Neural progenitor cell (in vitro differentiated cells): ENCODE data around the gene SARDH. TPM values are rescaled to one million over a fixed set of nuclear protein-coding genes. Genes with fewer than 3 reads are reported as not detected.

Experiments
- DNase-seq: peaks from one replicate; pipeline ENCODE4 v3.0.0-alpha.2; 2016; ENCODE audit warnings: low spot score
- H2AFZ ChIP-seq: fragments of 200-600 bp; sonication (generic); replicated peaks from 2 replicates; pipeline ENCODE4 v1.6.1; 2016; ENCODE audit warnings: antibody characterized with exemption
- H3F3A ChIP-seq: fragments of 200-600 bp; sonication (generic); 2 replicates; pipeline ENCODE4 v1.6.1; 2016; ENCODE audit warnings: antibody characterized with exemption, low read depth
- H3K27ac ChIP-seq: fragments of 200-600 bp; sonication (generic); 2 replicates; pipeline ENCODE4 v1.5.1; 2016; ENCODE audit warnings: mild to moderate bottlenecking
- H3K27me3 ChIP-seq: fragments of 200-600 bp; sonication (generic); 2 replicates; pipeline ENCODE4 v1.6.1; 2016; ENCODE audit warnings: mild to moderate bottlenecking, moderate library complexity
- H3K36me3 ChIP-seq: fragments of 200-600 bp; sonication (generic); 2 replicates; pipeline ENCODE4 v1.5.1; 2016
- H3K4me1 ChIP-seq: fragments of 200-600 bp; sonication (generic); 2 replicates; pipeline ENCODE4 v1.6.1; 2016; ENCODE audit warnings: mixed run types
- H3K4me2 ChIP-seq: fragments of 200-600 bp; sonication (generic); 2 replicates; pipeline ENCODE4 v1.6.1; 2016
- H3K4me3 ChIP-seq: fragments of 200-600 bp; sonication (generic); 2 replicates; pipeline ENCODE4 v1.5.1; 2016
- H3K79me2 ChIP-seq: fragments of 200-600 bp; sonication (generic); 2 replicates; pipeline ENCODE4 v1.6.1; 2016; ENCODE audit warnings: low read depth
- H3K9ac ChIP-seq: fragments of 200-600 bp; sonication (generic); 2 replicates; pipeline ENCODE4 v1.6.1; 2016
- H3K9me3 ChIP-seq: fragments of 200-600 bp; sonication (generic); 2 replicates; pipeline ENCODE4 v1.5.1; 2016; ENCODE audit warnings: low read depth
- H4K20me1 ChIP-seq: fragments of 200-600 bp; sonication (generic); 2 replicates; pipeline ENCODE4 v1.6.1; 2016; ENCODE audit warnings: low read depth
- H3K27ac Mint-ChIP-seq: 3 replicates; pipeline ENCODE4 v1.8.0; 2021; ENCODE audit warnings: mixed read lengths
- H3K27me3 Mint-ChIP-seq: 2 replicates; pipeline ENCODE4 v1.8.0; 2022; ENCODE audit warnings: low read depth, mild to moderate bottlenecking, inconsistent platforms, moderate library complexity, mixed read lengths; ENCODE audit not compliant: insufficient read depth
- H3K36me3 Mint-ChIP-seq: 3 replicates; pipeline ENCODE4 v1.8.0; 2021; ENCODE audit warnings: mixed read lengths
- H3K4me1 Mint-ChIP-seq: 3 replicates; pipeline ENCODE4 v1.8.0; 2021; ENCODE audit warnings: mixed read lengths
- H3K4me3 Mint-ChIP-seq: 3 replicates; pipeline ENCODE4 v1.8.0; 2021; ENCODE audit warnings: mild to moderate bottlenecking, moderate library complexity, mixed read lengths
- H3K9me3 Mint-ChIP-seq: 3 replicates; pipeline ENCODE4 v1.8.0; 2020; ENCODE audit warnings: mixed read lengths
- CTCF ChIP-seq: fragments of 200-600 bp; sonication (generic); IDR thresholded peaks from 2 replicates; pipeline ENCODE4 v1.5.1; 2017; ENCODE audit warnings: antibody characterized with exemption, mild to moderate bottlenecking
- EZH2 ChIP-seq: fragments of 200-600 bp; sonication (generic); IDR thresholded peaks from 2 replicates; pipeline ENCODE4 v1.6.1; 2017; ENCODE audit warnings: antibody characterized with exemption, mild to moderate bottlenecking, moderate library complexity
- EZH2phosphoT487 ChIP-seq: fragments of 200-600 bp; sonication (generic); IDR thresholded peaks from 2 replicates; pipeline ENCODE4 v1.6.1; 2017; ENCODE audit warnings: antibody characterized with exemption
- total RNA-seq: library from RNA; depleted of rRNA; stranded (reverse); fragments of >200 nt; gene quantifications from 2 replicates; pipeline ENCODE4 v1.2.3, GENCODE V29; 2015; ENCODE audit warnings: low replicate concordance

Gene SARDH
- total RNA-seq, 1 donor from 2014 or later: 3.9 TPM

- Histone ChIP-seq H3K9ac (no peak overlapping the region), H3K36me3 (no peaks in the 10 kb centered on the region), H3K4me1 (peaks cover 4% of the 10 kb centered on the region), H2AFZ (no peak overlapping the region), H3K4me3 (no peak overlapping the region), H3F3A (no peaks in the 10 kb centered on the region), H3K27ac (no peak overlapping the region), H3K9me3 (no peaks in the 10 kb centered on the region), H4K20me1 (no peaks in the 10 kb centered on the region), H3K27me3 (no peaks in the 10 kb centered on the region), H3K4me2 (no peak overlapping the region), H3K79me2 (no peaks in the 10 kb centered on the region)
- Mint-ChIP-seq H3K9me3 (no peaks in the 10 kb centered on the region), H3K36me3 (no peaks in the 10 kb centered on the region), H3K4me1 (peaks cover 36% of the 10 kb centered on the region), H3K27me3 (peaks cover 7% of the 10 kb centered on the region), H3K4me3 (peak overlapping the region; percentile 55), H3K27ac (peak overlapping the region; percentile 46)
- TF ChIP-seq CTCF (no peak), EZH2 (no peak), EZH2phosphoT487 (no peak)
- DNase-seq: no peak
Measured at GRCh38 chr9:133713150-133713959, 24.8 kb downstream of the SARDH start.

- no peaks in the 10 kb centered on the region for H3K9me3 Mint-ChIP-seq
- TF ChIP-seq EZH2phosphoT487 (no peak), EZH2 (no peak), CTCF (no peak)
- Histone ChIP-seq H3K27me3 (no peaks in the 10 kb centered on the region), H3K79me2 (no peaks in the 10 kb centered on the region), H3K4me2 (no peak overlapping the region), H4K20me1 (no peaks in the 10 kb centered on the region), H3K9ac (no peak overlapping the region), H3K4me1 (peaks cover 4% of the 10 kb centered on the region), H3K9me3 (no peaks in the 10 kb centered on the region), H3F3A (no peaks in the 10 kb centered on the region), H3K4me3 (no peak overlapping the region), H3K27ac (no peak overlapping the region), H3K36me3 (no peaks in the 10 kb centered on the region), H2AFZ (no peak overlapping the region)
- peaks cover 34% of the 10 kb centered on the region for H3K4me1 Mint-ChIP-seq
- no peak for DNase-seq
- H3K36me3 Mint-ChIP-seq: no peaks in the 10 kb centered on the region
- peaks cover 7% of the 10 kb centered on the region for H3K27me3 Mint-ChIP-seq
- peak overlapping the region; percentile 68 for H3K27ac Mint-ChIP-seq
- H3K4me3 Mint-ChIP-seq: no peak overlapping the region
Measured at GRCh38 chr9:133712221-133713100, 25.7 kb downstream of the SARDH start.

- TF ChIP-seq EZH2 (no peak), CTCF (no peak), EZH2phosphoT487 (no peak)
- no peaks in the 10 kb centered on the region for H4K20me1 ChIP-seq
- Mint-ChIP-seq H3K36me3 (no peaks in the 10 kb centered on the region), H3K27me3 (peaks cover 7% of the 10 kb centered on the region), H3K27ac (no peak overlapping the region), H3K9me3 (no peaks in the 10 kb centered on the region), H3K4me3 (no peak overlapping the region), H3K4me1 (peaks cover 38% of the 10 kb centered on the region)
- no peak overlapping the region for H3K27ac ChIP-seq
- H3K27me3 ChIP-seq: no peaks in the 10 kb centered on the region
- no peak for DNase-seq
- no peak overlapping the region for H3K4me2 ChIP-seq
- no peaks in the 10 kb centered on the region for H3K9me3 ChIP-seq
- H3K36me3 ChIP-seq: no peaks in the 10 kb centered on the region
- H3K9ac ChIP-seq: no peak overlapping the region
- no peaks in the 10 kb centered on the region for H3F3A ChIP-seq
- peaks cover 4% of the 10 kb centered on the region for H3K4me1 ChIP-seq
- no peak overlapping the region for H3K4me3 ChIP-seq
- no peak overlapping the region for H2AFZ ChIP-seq
- no peaks in the 10 kb centered on the region for H3K79me2 ChIP-seq
Measured at GRCh38 chr9:133711428-133712220, 26.5 kb downstream of the SARDH start.
